Esophagus muscularis mucosa (tissue), 4 donors: ENCODE results near the gene TIMM22.

ENCODE experiments used
- CTCF ChIP-seq, 3 experiments: fragments of 200-600 bp in 2 of 3; fragments of 450-650 bp in 1 of 3; sonication (generic) in 2 of 3; IDR thresholded peaks; one replicate each; pipeline ENCODE4 v1.5.1; 2017 to 2019; ENCODE audit warnings: antibody characterized with exemption in 3 of 3, mild to moderate bottlenecking in 2 of 3, moderate library complexity in 1 of 3
- EP300 ChIP-seq: sonication (generic); formaldehyde crosslinking; IDR thresholded peaks from one replicate; pipeline ENCODE4 v1.6.1; 2017; ENCODE audit warnings: antibody characterized with exemption
- POLR2A ChIP-seq: fragments of 450-650 bp; IDR thresholded peaks from one replicate; pipeline ENCODE4 v1.6.1; 2017; ENCODE audit warnings: antibody characterized with exemption, moderate library complexity, mild to moderate bottlenecking, low read depth
- POLR2AphosphoS5 ChIP-seq, 2 donors: sonication (generic); formaldehyde crosslinking; IDR thresholded peaks; one replicate each; pipeline ENCODE4 v1.6.1; 2017; ENCODE audit warnings: antibody characterized with exemption in 2 of 2

GRCh38 chr17:1019451-1019850 is 22.5 kb downstream of the TIMM22 start:
- no peak for TF ChIP-seq CTCF (IDR thresholded peaks at IDR 0.05)
- no peak for TF ChIP-seq POLR2A
- peak; percentile 25 to 56 for TF ChIP-seq POLR2AphosphoS5 (IDR thresholded peaks at IDR 0.05)
- TF ChIP-seq EP300: no peak
